Activated gamma-delta T cell treated with anti-CD3 and anti-CD28 coated beads, Interleukin-2, amount 50 U/mL, for 16 hours (primary cell): ENCODE data around the gene RHOBTB1.
"Not testable (repeated sequence)": the region's sequence is repeated elsewhere in the genome, so short reads cannot be mapped to it uniquely, and the experiment has no call there.

Experiments used
- DNase-seq: peaks from one replicate; pipeline ENCODE4 v3.0.0-alpha.2; 2020; ENCODE audit warnings: low read depth

RHOBTB1 gene

DNA sequence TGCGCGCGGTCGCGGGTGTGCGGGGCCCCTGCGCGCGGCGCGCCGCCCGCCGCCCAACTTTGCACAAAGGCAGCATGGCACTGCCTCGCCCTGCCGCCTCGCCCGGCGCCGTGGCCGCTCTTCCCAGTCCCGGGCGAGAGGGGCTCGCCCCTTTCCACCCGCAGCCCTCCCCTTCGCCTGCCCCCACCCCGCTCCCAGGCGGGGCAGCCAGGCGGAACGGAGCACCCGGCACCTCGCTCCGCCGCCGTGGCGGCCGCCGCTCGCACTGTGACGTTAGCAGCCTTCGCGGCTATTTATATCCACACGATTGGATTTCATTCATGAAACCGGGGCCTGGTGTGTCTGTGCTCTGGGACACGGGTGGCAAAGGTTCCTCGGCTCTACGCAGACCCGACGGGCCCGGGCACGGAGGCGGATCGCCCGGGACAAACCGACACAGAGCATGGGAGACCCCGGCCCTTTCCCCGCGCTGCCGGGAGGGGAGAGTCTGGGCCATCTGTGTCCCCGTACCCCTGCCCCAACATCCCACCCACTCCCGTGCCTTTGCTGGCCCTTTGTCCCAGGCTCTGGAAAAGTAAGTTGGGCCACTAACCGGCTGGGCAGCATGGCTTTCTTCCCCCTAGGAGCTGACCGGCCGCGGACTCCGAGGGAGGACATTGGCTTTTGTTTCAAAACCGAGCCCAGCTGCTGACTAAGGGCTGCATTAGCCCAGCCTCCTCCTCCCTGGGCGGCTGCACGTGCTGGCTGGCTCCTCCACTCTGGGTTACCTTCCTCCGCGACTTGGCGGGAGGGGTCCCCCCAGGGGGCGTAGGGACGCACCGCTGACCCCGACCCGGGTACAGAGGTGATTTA is at the start of gene RHOBTB1:
TSS of gene RHOBTB1 (minus strand) at position 128 of the 852 bp plus-strand sequence. CDS start 32,643 bp downstream, outside the sequence.
- no peak for DNase-seq

DNA sequence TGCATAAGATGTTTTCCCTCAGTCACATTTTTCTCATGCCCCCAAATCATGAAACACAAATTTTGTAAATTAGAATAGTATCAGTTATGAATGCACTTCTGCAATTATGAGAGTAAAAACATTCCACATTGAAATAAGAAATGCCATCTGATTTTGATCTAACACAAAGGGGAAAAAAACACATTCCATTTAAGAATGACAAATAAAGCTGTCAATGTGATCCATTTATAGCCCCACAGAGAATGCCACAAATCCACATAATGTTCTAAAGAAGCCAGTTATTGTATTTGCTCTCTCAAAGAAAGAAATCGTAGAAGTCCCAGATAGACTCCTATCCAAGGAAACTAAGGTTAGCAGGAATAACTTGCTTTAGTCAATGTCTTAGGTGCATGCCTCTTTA is 48.7 kb upstream of the RHOBTB1 start:
- no peak for DNase-seq

DNA sequence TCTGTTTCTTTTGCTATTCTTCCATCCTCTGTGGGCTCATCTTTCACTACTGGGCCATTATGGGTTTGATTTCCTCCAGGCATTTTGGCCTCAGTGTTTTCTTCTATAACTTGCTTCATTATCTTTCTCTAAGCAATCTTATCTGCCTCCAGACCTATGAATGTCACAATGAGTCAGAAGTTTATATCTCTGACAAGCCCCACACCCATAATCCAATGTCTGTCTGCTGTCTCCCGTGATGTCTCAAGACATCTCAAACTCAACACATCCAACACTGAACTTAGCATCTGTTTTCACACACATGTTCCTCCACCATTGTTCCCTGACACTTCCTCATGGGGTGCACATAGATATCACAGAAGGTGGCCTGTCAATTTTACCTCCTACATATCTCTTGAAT is 46.7 kb upstream of the RHOBTB1 start:
- DNase-seq, result no peak

- no peak for DNase-seq
Measured at GRCh38 chr10:60989400-60989876, 45.5 kb upstream of the RHOBTB1 start.

GRCh38 chr10:60986791-60987190 is 42.8 kb upstream of the RHOBTB1 start:
- no peak for DNase-seq

DNA sequence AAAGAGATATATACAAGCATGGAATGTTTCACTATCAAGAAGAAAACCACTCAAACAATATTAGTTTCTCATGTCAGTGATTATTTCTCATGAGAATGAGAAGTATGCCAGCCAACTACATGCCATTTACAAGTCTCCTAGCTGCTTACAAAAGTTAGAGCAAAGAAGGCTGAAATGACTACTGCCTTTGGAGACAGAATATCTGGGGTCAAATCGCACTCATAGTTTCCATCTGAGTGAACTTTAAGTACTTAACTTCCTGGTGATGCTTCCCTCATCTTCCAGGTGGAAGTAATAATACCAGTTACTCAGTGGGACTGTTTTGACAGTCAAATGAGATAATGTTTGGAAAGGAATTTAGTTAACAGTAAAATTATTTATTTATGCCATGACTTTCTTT is 42.0 kb upstream of the RHOBTB1 start:
- DNase-seq, result no peak

DNA sequence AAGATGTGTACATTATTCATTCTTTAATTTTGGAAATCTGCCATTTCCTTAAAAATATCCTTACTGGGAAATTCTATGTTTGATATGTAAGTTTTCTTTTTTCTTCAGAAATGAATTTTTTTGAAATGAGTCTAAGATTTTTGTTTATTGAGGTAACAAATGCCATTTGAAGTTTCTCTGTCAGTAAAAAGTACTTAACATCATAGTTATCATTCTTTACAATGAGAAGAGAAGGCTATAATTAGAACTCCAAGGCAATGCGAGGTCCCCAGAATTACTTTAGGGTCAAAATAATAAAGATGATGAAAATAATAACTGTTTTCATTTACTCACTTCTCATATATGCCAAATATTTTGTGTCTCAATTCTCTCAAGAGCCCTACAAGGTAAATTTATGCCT is 37.0 kb upstream of the RHOBTB1 start:
- no peak for DNase-seq

- no peak for DNase-seq
Measured at GRCh38 chr10:60979667-60980104, 35.7 kb upstream of the RHOBTB1 start.

GRCh38 chr10:60978287-60979115 is 34.5 kb upstream of the RHOBTB1 start:
- no peak for DNase-seq

DNA sequence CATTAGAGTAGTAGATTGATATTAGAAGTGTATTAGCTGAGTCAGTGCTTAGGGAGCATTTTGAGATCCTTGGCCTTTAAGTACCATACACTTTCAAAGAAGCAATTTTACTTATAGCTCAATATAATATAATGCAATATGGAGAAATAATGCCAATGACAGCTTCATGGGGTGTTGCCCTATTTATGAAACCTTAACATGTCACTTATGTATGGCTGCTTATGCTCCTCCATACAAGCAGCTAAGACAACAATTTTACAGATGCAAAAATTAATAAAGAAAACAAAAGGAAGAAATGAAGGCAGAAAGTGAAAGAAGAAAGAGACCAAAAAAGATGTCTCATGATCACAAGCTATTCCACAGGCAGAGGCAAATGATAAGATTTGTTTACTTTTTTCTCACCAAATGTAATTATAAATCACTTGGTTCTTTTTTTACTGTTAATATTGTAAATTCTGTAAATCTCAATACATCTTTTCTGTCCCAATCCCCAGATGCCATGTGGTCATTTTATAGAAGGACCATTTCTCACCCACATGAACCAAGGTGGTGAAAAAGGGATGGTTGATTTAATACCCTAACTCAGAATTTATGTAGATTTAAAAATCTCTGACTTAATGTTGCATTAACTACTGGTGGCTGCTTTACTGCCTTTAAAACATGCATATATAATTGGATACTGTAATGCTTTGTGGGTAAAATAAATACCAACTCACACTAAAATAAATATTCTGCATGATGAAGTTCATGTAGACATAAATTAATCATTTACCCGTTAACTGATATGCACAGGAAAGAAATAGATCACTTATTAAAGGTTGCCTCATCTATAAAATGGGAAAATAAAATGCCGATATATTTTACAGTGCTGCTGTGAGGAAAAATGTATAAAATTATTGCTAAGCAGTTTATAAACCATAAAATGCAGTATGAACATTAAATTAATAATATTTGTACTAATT is 33.5 kb upstream of the RHOBTB1 start:
- no peak for DNase-seq

GRCh38 chr10:60976687-60977086 is 32.7 kb upstream of the RHOBTB1 start:
- no peak for DNase-seq

GRCh38 chr10:60975716-60976115 is 31.7 kb upstream of the RHOBTB1 start:
- DNase-seq, result no peak

- no peak for DNase-seq
Measured at GRCh38 chr10:60974463-60975149, 30.6 kb upstream of the RHOBTB1 start.

- no peak for DNase-seq
Measured at GRCh38 chr10:60973086-60973485, 29.1 kb upstream of the RHOBTB1 start.

DNA sequence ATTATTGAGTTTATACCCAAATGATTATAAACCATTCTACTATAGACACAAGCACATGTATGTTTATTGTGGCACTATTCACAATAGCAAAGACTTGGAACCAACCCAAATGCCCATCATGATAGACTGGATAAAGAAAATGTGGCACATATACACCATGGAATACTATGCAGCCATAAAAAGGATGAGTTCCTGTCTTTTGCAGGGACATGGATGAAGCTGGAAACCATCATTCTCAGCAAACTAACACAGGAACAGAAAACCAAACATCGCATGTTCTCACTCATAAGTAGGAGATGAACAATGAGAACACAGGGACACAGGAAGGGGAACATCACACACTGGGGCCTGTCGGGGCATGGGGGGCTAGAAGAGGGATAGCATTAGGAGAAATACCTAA is 28.2 kb upstream of the RHOBTB1 start:
- DNase-seq, result not testable (repeated sequence)

DNA sequence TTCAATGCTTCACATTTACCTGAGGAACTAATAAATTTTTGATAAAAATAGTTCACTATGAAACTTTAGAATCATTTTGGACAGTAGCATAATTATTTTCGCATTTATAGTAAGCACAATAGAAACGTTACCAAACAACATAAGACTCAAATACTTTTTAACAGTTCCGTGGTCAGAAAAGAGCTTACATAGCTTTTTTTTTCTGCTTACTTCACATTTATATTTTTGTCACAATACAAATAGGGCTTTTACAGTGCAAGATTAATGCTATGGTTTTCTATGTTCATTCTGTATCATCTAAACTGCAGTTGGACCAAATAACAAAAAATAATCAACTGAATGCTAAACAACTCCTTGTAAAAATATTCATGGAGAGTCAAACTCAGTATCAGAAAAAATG is 26.5 kb upstream of the RHOBTB1 start:
- DNase-seq, result no peak

GRCh38 chr10:60968504-60968903 is 24.5 kb upstream of the RHOBTB1 start:
- DNase-seq, result no peak

DNA sequence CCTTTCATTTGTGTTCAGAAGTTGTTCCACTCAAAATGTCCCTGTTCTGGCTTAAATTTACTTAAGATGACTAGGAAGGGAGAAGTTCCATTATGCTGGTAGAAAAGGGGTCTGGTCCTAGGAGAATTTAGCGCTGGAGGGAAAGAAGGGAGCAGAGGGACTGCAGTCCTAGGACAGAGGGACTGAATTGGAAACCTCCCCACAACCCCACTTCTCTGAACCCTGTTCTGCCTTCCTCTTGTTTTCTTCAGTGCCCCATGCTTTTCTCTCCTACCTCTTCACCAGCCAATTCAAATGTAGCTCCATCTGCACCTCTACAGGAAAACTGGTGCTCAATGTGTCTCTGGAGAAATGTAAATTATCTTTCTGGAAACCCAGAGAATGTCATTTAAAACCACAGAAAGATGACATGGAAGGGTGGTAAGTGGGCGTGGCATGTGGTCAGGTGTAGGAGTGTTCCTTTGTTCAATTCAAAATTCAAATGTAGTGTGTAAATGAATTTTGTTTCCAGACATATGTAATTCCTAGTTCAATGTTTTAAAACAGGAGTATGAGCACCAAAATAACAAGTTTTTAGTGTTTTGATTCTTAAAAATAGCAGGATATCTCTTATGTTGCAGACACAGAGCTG is 24.0 kb upstream of the RHOBTB1 start:
- no peak for DNase-seq

- DNase-seq, result no peak
Measured at GRCh38 chr10:60967260-60967659, 23.3 kb upstream of the RHOBTB1 start.

DNA sequence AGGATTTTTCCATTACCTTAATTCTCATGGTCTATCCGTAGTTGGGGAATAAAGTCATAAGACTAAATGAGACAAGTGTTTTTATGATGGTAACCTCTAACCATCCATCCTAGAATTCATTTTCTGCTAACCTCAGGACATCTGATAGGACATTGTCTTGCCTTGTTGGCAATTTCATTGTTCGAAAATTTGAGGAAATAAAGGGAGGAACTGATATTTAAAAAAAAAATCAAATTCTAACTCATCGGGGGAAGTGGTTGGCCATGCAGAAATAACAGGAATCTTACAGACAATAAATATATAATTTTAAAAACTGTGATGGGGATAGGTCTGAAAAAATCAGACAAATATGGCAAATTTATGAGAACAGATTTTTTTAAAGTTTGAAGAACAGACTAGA is 21.7 kb upstream of the RHOBTB1 start:
- DNase-seq, result no peak
